Measurements from ENCODE around the gene COL4A2. TPM values are rescaled to one million over a fixed set of nuclear protein-coding genes. Genes with fewer than 3 reads are reported as not detected.

Gene COL4A2
- total RNA-seq, 4 donors from 2014 or later = 419 to 931 (median 555) TPM

DNA sequence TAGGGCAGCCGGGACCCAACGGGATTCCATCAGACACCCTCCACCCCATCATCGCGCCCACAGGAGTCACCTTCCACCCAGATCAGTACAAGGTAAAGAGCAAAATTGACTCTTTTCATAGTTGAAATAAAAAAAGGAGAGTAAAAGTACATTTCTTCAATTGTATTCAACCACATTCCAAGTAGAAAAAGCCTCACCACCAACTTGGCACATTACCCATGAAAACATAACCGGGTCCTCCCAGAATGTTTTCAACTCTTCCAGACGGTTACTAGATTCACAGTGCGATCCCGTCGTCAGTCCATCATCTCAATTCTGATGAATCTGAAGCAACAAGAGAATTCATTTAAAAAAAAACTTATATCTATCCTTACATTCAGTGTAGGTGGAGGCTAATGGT lies 129.2 kb downstream of the COL4A2 start:
- DNase-seq (ENCODE audit: extremely low spot score) = no peak
- intact Hi-C loops (cut with DNase I) = no loop called here
- H3K36me3 ChIP-seq = peaks cover 53 to 94% (median 86%) of the 10 kb centered on the region in 4 donors
- H3K4me1 ChIP-seq = peaks cover 21 to 42% (median 36%) of the 10 kb centered on the region in 4 donors
- H3K27ac ChIP-seq (replicated peaks in 1 of 4) = peak overlapping the region; percentile 50 to 73 (median 60)
- WGBS = 82% methylated on average over 9 of the region's 9 CpGs
- H3K4me3 ChIP-seq = no peak overlapping the region
- no peak for TF ChIP-seq EP300 (IDR thresholded peaks at IDR 0.05)
- TF ChIP-seq POLR2A (IDR thresholded peaks at IDR 0.05; ENCODE audit: low read depth) = no peak
- TF ChIP-seq POLR2AphosphoS5 (IDR thresholded peaks at IDR 0.05) = no peak
- TF ChIP-seq, protein P1, sequence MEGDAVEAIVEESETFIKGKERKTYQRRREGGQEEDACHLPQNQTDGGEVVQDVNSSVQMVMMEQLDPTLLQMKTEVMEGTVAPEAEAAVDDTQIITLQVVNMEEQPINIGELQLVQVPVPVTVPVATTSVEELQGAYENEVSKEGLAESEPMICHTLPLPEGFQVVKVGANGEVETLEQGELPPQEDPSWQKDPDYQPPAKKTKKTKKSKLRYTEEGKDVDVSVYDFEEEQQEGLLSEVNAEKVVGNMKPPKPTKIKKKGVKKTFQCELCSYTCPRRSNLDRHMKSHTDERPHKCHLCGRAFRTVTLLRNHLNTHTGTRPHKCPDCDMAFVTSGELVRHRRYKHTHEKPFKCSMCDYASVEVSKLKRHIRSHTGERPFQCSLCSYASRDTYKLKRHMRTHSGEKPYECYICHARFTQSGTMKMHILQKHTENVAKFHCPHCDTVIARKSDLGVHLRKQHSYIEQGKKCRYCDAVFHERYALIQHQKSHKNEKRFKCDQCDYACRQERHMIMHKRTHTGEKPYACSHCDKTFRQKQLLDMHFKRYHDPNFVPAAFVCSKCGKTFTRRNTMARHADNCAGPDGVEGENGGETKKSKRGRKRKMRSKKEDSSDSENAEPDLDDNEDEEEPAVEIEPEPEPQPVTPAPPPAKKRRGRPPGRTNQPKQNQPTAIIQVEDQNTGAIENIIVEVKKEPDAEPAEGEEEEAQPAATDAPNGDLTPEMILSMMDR (IDR thresholded peaks at IDR 0.05) = no peak
- no peaks in the 10 kb centered on the region for H3K9me3 ChIP-seq
- H3K27me3 ChIP-seq = no peaks in the 10 kb centered on the region

DNA sequence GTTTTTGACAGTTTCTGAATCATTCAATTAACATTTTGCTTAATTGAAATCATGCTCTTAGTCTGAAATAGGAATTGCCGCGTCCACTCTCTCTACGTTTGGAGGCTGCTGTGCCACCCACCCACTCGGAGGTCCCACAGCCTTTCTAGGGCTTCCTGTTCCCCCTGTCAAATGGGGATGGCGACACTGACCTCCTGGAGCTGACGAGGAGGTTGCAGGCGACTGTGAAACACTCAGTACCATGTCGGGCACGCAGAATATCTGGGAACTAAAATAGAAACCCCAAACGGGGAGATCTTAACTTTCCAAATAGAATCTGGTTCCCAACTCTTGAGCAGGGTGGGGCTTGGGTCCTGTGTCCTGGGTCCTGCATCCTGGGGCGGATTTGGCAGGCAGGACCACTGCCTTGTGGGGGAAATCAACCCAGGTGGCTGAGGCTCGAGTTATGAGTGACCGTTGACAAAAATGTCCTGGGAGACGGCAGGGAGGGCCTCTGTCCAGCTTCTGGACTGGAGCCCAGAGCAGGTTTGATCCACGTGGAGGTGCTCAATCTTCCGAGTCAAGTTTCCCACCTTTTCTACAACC lies 129.8 kb downstream of the COL4A2 start:
- TF ChIP-seq POLR2A (IDR thresholded peaks at IDR 0.05; ENCODE audit: low read depth) = no peak
- TF ChIP-seq, protein P1 (IDR thresholded peaks at IDR 0.05) = no peak
- no peak for TF ChIP-seq POLR2AphosphoS5 (IDR thresholded peaks at IDR 0.05)
- no peak for TF ChIP-seq EP300 (IDR thresholded peaks at IDR 0.05)
- Histone ChIP-seq H3K9me3 (no peaks in the 10 kb centered on the region), H3K27me3 (no peaks in the 10 kb centered on the region), H3K4me3 (no peak overlapping the region), H3K36me3 (peaks cover 51 to 93% (median 86%) of the 10 kb centered on the region in 4 donors), H3K4me1 (peaks cover 18 to 40% (median 33%) of the 10 kb centered on the region in 4 donors), H3K27ac (replicated peaks in 1 of 4) (peak overlapping the region; percentile 50 to 73 (median 60))
- WGBS = 71% methylated on average over 16 of the region's 16 CpGs
- no peak for DNase-seq (ENCODE audit: extremely low spot score)
- intact Hi-C loops (cut with DNase I) = no loop called here

DNA sequence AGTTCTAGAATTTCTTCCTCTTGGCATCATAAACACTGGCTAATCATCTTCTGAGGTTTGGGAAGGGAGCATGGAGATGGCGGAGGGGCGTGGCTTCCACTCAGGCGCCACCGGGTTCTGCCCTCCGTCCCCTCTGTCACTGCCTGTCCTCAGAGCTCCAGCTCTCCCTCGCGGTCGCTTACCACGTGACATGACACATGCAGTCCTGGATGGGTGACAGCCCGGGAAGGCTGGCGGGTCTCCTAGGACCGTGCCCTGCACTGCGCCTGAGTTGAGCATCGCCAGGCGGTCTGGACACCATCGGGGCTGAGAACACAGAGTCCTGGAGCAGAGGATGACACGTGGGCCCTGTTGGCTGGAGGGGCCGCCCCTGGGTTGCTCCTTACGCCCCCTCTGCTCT lies 131.1 kb downstream of the COL4A2 start:
- peaks cover 51 to 98% (median 88%) of the 10 kb centered on the region in 4 donors for H3K36me3 ChIP-seq
- peaks cover 5 to 37% (median 30%) of the 10 kb centered on the region in 4 donors for H3K4me1 ChIP-seq
- peak overlapping the region; percentile 13 to 73 (median 60) for H3K27ac ChIP-seq (replicated peaks in 1 of 4)
- WGBS = 82% methylated on average over 12 of the region's 19 CpGs
- DNase-seq (ENCODE audit: extremely low spot score) = no peak
- TF ChIP-seq, protein P1 (IDR thresholded peaks at IDR 0.05) = no peak
- TF ChIP-seq POLR2AphosphoS5 (IDR thresholded peaks at IDR 0.05) (no peak), POLR2A (IDR thresholded peaks at IDR 0.05; ENCODE audit: low read depth) (no peak), EP300 (IDR thresholded peaks at IDR 0.05) (no peak)
- no peaks in the 10 kb centered on the region for H3K27me3 ChIP-seq
- H3K9me3 ChIP-seq = no peaks in the 10 kb centered on the region
- no peak overlapping the region for H3K4me3 ChIP-seq
- intact Hi-C loops (cut with DNase I) = no loop called here

DNA sequence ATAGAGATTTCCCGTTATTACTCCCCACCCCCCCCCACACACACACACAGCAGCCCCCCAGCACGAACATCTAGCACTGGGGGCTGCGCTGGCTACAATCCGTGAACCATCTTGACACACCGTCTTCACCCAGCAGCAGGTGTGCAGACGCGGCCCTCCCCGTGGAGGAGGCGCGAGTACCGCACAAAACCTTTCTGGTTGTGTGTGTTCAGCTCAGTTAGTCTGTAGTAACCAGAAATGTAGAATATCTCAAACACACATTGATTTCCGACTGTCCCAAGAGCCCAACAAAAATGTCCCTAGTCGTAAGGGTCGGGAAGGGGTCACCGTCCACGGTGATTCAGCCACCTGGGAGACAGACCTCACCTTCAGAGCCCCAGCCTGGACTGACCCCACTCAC lies 131.7 kb downstream of the COL4A2 start:
- peaks cover 51 to 95% (median 86%) of the 10 kb centered on the region in 4 donors for H3K36me3 ChIP-seq
- WGBS = 89% methylated on average over 15 of the region's 16 CpGs
- TF ChIP-seq POLR2AphosphoS5 (IDR thresholded peaks at IDR 0.05) = no peak
- TF ChIP-seq POLR2A (IDR thresholded peaks at IDR 0.05; ENCODE audit: low read depth) = no peak
- TF ChIP-seq EP300 (IDR thresholded peaks at IDR 0.05) = no peak
- TF ChIP-seq, protein P1 (IDR thresholded peaks at IDR 0.05) = no peak
- H3K9me3 ChIP-seq = no peaks in the 10 kb centered on the region
- peaks cover 0 to 37% (median 30%) of the 10 kb centered on the region in 4 donors for H3K4me1 ChIP-seq
- H3K27me3 ChIP-seq = no peaks in the 10 kb centered on the region
- peak overlapping the region; percentile 49 to 73 (median 60) for H3K27ac ChIP-seq (replicated peaks in 1 of 4)
- no peak for DNase-seq (ENCODE audit: extremely low spot score)
- intact Hi-C loops (cut with DNase I) = no loop called here
- H3K4me3 ChIP-seq = no peak overlapping the region

Measured in esophagus muscularis mucosa (tissue), 4 donors.